NCI-H1694 (cell line): ENCODE results near the gene GPRIN2.

Experiments
- DNase-seq: peaks from one replicate; lab custom pipeline; 2025; lab: John Stamatoyannopoulos, UW

GPRIN2 gene

DNA sequence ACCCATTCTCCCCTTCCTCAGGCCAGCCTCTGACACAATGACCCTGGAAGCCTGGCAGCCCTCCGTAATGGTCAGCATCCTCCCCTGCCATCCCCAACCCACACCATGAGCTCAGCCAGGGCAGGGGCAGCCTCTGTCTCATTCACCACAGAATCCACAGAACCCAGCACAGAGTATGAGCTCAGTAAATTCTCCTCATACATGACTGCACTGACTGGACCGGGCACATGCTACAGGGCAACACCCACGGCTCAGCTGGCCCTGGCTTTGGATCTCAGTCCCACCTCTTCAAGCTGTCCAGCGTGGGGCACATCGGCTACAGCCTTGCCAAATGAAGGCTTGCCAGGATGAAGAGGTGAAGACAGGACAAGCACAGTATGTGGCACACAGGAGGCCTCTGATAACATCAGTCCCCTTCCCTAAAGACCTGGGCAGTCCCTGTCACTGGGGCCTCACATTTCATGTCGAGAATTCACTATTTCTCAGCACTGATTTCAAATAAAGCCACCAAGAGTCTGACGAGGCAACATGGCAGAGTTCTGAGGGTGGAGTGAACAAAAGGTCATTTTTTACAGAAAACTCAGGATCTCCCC lies 7.9 kb downstream of the GPRIN2 start:
- DNase-seq, result no peak

DNA sequence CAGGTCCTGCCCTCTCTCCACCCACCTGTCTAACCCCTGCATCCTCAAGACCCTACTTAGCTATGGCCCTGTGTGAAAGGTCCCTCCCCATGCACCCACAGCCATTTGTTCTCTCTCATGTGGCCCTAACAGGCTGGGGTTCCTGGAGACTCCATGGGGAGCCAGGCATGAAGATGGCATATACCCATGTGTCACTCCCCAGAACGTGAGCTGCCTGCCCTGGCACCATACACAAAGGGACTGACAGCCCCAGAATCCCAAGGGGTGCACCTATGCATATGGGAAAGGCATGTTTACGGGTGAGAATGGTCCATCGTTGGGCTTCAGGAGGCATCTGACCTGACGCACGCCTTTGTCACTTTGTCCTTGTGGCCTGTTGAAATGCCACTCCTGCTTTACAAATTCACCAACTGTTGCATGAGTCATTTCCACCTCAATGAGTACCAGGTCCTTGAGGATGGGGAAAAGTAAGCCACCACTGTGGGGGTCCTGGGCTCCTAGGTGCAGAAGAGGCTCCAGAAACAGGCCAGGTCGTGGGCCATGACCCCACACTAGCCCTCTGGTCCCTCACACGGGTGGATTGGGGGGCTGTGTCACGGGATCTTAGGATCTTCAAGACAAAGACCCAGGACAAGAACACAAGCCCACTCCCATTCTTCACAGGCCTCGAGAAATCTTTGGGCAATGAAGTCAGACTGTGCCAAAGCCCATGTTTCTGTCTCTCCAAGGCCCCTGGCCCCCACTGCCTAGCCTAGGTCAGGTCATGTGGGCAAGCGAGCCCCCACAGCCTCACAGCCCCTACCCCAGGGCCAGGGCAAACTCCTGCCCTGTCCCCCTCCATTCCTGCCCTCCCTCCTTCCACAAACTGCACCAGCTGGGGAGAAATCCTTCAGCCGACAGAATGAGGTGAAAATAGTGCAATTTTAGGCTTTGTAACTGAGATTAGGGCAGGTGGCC lies 8.6 kb downstream of the GPRIN2 start:
- DNase-seq, result no peak

DNA sequence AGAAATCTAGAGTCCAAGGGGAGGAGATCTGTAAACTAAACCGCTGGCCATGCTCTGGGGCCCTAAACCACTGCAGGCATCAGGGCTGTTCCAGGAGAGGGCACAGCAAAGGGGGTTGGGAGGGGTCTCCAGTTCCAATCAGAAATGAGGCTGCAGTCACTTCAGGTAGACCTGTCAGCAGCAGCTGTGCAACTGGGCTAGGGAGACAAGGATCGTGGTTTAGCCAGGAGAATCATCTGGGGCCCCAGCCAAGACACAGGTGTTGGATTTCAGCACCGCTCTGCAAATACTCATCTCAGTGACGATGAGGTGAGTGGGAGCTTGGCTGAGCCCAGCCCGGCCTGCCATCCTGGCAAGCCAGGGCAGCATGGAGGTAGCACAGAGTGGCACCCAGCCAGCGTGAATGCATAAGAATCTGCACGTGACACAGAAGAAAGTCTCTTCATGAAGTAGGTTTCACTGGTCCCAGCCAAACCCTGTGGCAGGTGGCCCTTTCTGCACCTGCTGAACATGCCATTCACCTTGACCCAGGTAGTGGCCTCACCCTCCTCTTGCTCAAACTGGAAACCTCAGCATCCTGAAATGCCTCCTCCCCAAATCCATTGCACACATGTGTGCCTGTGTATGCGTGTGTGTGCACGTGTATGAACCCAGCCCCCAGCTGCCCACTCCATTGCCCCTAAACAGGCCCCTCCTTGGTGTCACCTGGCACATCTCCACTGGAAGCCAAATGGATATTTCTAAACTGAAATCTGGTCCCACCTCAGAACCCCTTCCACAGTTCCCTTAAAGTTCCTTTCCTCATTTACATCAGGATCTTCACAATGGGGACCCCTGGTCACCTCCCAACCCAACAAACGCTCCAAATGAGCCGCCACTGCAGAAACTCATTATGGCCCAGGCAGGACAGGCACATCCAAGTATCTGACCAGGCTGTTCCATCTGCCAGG lies 9.6 kb downstream of the GPRIN2 start:
- DNase-seq, result no peak

DNA sequence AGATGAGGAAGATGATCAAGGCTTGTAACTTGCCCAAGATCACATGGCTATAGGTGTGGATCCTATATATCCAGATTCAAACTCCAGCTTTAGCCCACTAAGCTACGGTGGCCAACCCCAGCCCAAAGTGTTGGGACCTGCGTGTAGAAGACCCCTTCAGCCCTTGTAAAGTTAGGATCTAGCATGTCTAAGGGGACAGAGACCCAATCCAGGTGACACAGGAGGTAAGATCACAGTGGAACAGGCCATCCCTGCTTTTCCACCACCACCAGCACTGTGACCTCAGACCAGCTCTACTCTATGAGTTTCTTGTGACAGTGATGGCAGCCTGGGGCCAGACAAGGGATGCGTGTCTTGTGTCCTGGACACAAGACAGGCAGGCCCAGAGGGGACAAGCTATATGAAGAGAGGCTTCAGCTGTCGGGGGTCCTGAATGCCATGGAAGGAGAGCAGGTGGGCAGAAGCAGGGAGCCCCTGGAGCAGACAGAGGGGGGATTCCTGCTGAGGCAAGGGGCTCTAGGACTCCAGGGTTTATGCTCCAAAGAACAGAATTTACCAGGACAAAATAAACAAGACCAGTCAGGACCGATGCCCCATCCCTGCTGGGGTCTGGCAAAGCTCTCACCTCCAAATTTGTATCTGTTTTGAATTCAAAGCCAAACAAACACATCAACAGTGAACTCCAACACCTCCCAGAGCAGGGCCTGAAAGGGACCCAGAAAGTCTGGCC lies 10.4 kb downstream of the GPRIN2 start:
- no peak for DNase-seq

DNA sequence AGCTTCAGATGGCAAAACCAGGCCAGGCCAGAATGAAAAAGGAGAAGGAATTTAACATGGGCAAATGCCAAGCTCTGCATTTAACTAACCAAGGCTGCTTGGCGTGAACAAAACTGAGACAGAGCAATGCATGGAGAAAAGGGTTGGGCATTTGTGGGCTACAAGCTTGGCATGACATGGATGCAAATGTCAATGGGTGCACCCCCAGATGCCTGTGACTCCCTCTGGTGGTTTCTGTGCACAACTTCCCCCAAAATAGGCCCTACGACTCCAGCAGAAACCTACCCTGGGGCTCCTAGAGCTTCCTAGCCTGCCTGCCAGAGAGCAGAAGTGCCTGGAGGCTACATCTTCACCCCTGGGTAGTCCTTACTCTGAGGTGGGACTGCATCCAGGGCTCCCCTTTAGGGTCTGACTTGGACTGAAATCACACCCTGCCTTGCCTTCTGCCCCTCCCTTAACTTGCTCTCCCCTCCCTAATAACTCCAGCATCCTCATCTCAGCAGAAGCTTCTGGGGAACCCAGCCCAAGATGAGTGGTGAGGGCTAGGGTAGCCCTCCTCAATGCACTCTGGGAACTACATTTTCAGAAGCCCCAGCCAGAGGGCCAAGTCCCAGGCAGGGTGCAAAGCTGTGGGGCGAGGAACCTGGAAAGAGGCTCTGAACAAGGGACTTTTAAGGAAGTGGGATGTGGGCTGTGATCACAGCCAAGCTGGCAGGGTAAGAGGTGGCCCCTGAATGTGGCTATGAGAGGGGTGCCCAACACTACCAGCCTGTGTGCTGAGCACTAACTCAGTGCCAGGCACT lies 11.3 kb downstream of the GPRIN2 start:
- no peak for DNase-seq

DNA sequence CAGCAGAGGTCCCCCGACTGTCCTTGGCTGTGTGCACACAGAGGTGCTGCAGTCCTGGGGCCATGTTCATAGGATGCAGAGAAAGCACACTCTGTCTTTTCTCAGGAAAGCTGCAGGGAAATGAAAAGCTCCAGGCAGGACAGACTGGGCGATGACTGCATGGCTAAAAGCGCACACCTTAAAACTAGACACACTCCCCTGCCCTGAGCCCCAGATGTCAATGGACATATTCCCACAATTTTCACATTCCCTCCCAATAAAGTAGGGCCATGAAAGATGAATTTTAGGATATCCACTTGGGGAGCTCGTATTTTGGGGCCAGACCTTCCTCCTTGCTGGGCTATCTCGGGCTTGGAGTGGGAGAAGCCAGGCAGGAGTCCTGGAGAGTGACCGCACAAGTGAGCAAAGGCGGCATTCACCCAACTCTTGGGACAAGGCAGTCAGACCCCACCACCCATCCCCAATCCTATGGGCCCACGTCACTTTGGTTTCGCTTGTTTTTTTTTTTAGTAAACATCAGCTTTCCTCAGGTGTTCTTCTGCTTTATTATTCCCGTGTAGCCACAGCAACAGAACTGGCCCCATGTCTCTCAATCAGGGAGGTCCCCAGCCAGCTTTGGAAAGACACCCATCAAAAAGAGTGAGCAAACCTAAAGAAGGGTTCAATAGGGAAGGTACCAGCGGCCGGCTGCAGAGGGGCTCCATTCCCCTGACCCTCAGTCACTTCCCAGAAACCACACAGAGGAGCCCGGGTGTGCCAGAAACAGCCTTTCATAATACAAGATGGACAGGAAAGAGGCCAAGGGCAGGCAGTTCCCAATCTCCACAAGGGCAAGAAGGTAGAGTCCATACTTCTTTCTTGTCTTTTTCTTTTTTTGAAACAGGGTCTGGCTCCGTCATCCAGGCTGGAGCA lies 12.7 kb downstream of the GPRIN2 start:
- DNase-seq, result no peak

DNA sequence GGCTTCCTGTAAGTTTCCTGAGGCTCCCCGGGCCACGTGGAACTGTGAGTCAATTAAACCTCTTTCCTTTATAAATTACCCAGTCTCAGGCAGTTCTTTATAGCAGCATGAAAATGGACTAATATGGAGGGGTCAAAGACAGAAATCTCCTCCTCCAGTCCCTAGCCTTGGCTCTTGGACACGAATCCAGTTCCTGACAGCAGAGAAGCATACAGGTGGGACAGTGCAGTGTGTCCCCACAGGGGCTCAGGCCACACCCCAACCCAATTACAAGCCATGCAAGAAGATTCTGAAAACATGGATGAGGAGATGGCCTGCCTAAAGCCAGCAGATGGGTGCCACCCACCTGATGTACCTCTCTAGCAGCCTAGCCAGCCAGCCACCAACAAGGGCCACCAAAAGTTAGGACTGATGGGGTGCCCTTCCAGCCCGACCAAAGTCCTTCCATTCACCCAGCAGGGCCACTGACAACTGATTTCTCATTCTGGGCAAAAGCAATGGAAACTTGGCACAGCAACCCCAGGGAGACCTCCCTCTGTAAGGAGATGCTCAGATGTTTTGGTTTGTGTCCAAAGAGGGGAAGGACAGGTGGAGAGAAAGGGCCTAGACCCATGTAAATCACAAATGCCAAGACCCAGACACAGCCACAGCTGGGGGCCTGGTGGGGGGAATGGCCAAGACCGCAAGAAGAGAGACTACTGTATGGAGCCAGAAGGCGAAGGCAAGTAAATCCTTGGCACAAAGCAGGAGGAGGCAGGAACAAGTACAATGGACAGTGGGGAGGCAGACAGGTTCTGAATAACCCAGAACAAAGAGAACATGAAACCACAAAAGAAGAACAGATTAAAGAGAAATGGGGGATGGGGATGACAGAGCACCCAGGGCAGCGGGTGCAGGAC lies 13.6 kb downstream of the GPRIN2 start:
- no peak for DNase-seq

DNA sequence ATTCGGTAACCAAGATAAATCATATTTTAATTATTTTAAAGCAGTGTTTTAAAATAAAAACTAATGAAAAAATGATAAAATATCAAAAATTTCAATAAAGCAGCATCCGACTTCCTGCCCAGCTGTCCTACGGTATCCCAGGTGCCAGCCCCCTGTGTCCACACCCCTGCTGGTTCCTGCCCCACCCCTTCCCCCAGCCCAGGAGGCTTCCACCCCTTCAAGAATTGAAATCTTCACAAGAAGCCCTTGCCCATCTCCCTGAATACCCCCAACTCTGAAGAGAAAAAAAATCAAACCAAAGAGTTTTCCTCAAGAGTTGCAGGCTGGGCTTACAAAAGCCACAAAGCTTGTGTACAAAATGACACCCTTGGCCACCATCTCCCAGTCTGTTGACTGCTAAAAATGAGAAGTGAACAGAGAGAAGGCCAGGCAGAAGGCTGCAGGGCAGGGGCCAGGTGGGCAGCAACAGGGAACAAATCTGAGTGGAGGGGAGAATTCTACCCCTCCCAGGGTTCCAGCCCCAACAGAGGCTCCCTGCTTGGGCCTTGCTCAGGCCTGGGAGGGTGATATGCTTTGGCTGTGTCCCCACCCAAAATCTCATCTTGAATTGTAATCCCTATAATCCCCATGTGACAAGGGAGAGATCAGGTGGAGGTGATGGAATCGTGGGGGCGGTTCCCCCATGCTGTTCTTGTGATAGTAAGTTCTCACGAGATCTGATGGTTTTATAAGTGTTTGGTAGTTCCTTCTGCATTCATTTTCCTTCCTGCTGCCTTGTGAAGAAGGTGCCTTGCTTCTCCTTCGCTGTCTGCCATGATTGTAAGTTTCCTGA lies 14.5 kb downstream of the GPRIN2 start:
- no peak for DNase-seq

DNA sequence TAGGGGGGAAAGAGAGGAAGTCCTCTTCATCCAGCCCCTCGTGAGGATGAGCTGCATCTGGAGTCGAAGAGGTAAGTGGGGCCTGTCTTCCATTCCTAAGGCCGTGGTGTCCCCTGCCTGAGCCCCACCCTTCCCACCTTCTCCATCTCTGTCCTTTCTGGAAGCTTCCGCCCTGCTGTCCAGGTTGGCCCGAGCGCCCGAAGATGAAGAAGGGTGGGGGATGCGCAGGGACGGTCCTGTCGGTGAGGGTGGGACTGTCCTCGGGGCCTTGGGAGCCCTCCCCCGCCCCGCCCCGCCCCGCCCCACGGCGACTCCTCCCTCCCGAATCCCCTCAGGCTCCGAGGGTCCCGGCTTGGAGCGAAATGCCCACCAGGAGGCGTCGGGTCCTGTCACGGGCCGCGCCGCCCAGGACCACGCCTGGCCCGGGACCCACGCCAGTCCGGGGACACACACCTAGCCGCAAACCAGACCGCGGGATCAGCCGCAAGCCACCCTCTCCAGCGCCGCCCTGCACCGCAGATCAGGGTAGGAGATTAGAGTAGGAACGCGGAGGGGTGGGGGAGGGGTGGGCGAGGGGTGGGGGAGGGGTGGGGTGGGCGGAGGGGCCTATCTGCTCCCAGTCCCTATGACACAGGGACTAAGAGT lies 15.3 kb downstream of the GPRIN2 start:
- no peak for DNase-seq

DNA sequence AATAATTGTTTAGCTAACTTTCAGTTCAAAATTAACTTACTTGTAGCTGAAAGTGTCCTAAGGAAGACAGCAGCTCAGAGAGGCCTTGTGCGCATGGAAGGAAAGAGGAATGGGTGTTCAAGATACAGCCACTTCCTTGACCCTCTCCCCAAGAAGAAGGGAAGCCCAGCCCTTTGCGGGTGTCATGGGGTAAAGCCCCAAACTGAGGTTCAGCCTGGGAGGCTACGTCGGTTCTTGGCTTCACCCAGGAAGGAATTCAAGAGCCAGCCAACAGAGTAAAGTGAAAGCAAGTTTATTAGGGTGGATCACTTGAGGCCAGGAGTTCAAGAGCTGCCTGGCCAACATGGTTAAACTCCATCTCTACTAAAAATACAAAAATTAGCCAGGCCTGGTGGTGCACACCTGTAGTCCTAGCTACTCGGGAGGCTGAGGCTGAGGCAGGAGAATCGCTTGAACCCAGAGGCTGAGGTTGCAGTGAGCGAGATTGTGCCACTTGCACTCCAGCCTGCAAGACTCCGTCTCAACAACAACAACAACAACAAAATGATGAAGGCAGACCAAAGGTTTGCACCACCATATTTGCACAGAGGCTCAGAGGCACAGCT lies 15.9 kb downstream of the GPRIN2 start:
- no peak for DNase-seq

DNA sequence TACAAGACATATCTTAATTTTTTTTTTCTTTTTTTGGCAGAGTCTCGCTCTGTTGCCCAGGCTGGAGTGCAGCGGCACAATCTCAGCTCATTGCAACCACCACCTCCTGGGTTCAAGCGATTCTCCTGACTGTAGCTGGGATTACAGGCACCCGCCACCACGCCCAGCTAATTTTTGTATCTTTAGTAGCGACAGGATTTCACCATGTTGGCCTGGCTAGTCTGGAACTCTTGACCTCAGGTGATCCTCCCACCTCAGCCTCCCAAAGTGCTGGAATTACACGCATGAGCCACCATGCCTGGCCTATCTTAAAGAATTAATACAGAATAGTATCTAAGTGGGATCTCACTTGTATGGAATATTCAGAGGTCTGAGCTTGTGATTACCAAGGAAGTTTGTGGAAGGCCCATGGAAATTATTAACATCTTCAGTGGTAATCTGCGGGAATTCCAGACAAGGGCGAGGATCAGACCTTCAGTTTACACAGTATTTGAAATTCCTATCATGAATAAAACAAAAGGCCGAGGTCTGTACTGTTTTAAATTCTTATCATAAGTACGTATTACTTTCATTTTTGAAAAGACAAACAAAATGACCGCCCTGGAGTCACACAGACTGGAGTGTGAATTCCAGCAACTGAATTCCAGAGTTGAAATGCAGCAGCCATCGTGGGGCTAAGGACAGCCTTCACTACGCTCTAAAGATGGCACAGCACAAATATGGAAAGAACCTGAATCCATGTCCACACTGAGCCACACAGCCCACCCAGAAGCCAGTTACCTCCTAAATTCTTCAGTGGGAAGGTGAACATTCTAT lies 16.7 kb downstream of the GPRIN2 start:
- DNase-seq, result no peak

DNA sequence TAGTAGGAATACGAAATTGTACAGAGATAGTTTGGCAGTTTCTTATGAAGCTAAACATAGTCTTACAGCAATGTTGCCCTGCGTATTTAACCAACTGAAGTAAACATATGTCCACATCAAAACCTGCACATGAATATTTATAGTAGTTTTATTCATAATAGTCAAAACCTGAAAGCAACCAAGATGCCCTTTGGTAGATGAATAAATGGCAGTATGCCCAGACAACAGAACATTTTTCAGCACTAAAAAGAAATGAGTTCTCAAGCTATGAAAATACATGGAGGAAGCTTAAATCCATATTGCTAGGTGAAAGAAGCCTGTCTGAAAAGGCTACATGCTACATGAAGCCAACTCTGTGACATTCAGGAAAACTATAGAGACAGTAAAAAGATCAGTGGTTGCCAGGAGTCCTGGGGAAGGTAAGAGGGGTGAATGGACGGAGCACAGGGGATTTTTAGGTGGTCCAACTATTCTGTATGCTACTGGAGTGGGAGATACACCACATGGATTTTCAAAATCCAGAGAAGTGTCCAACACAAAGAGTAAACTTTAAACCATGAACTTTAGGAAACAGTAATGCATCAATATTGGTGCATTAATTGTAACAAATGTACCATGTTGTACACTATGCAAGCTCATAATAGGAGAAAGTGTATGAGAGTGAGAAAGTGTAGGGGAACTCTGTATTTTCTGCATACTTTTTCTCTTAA lies 17.6 kb downstream of the GPRIN2 start:
- no peak for DNase-seq

DNA sequence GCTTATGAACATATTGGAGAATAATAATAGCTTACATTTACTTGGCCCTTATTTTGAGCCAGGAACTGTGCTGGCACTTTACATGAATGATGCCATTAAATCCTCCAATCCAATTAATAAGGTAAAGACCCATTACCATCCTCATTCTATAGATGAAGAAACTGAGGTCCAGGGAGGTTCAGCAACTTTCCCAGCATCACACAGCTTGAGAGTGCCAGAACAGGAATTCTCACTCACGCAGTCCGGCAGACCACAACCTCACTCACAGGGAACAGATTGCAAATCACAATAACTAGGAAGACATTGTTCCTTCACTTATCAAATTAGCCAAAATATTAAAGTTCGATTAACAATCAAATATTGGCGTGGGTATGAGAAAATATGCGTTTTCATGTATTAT lies 18.3 kb downstream of the GPRIN2 start:
- DNase-seq, result no peak

DNA sequence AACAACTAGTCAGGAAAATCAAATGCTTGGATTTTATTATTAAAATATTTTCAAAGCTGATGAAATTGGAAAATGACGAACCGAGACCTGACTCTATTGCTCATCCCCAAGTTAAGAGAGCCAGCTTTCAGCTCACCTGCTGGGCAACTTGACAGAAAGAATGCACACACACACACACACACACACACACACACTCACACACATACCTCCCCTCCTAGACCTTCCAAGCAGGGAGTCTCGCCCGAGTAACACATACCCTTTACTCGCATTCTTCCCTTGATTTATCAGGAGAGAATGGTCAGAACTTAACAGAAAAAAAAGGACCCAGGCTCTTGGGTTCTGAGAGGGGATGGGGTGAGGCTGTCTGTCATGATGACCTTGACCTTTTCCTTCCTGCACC lies 19.1 kb downstream of the GPRIN2 start:
- DNase-seq, result no peak

DNA sequence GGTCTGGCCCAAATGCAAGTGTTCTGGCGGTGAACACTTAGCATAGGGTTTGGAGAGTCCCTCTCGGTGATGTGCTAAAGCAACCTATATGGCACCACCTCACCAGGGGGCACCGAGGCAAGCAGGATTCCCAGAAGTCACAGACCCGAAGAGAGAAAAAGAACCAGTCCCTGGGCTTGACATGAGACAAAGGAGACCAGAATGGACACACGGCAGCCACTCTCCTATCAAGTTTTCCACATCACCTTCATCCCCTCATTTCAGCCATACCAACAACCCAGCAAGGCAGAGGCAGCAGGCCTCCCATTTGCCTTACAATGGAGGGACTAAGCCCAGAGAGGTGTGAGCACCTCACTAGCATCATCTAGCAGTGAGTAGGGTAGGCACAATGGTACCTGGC lies 19.7 kb downstream of the GPRIN2 start:
- no peak for DNase-seq
